ENCODE measurements around the gene CNRIP1.
A peak's percentile ranks its signal among the peaks of the same experiment; 100 is the strongest.
"Not testable (repeated sequence)": the region's sequence is repeated elsewhere in the genome, so short reads cannot be mapped to it uniquely, and the experiment has no call there.

CNRIP1 gene

GRCh38 chr2:68340226-68341061 lies 20.7 kb upstream of the CNRIP1 start:
- no peak for DNase-seq

GRCh38 chr2:68336192-68336591 lies 16.4 kb upstream of the CNRIP1 start:
- DNase-seq = no peak

- no peak for DNase-seq
Measured at GRCh38 chr2:68333931-68334330, 14.2 kb upstream of the CNRIP1 start.

DNA sequence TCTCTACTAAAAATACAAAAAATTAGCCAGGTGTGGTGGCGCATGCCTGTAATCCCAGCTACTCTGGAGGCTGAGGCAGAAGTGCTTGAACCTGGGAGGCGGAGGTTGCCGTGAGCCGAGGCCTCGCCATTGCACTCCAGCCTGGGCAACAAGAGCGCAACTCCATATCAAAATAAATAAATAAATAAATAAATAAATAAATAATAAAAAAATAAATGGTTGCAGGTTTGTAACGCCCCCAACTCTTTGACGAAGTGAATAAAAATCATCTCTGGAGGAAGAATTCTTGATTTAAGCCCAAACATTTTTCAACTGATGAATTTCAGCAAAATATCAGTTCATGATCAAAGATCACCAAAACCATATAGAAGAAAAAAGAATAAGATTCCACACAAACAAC lies 13.3 kb upstream of the CNRIP1 start:
- DNase-seq = no peak

DNA sequence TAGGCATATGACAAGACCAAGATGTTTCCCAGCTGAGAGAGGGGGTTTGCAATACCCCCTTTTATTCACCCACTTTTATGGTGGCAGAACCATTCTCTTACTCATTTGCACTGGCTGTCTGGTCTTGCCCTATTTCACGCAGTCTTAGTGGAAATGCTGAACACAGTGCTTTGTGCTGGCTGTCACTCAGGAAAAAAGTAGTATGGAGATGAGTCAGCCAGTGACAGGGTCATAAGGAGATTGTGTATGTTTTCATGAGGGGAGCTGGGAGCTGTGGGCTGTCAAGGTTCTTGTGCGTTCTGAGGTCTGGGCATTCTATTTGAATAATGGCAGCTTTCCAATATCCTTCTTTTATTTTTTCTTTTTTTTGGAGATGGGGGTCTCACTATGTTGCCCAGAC lies 10.9 kb upstream of the CNRIP1 start:
- no peak for DNase-seq

DNA sequence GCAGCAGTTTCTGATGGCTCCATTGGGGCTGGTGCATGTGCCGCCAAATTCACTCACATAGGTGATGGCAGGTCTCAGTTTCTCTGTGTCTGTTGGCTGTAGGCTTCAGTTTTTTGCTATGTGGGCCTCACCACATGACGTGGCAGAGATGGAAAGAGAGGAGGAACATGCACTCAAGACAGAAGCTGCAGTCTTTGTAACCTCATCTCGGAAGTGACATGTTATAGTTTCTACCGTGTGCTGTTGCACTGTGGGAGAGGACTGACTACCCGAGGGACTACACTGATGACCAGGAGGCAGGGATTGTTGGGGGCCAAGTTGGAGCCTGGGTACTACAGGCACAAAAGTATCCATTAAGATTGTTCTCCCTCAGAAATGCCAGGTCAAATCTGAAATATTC lies 9.2 kb upstream of the CNRIP1 start:
- DNase-seq = no peak

GRCh38 chr2:68325056-68325455 lies 5.3 kb upstream of the CNRIP1 start:
- no peak for DNase-seq

GRCh38 chr2:68320118-68320641 lies 431 bp upstream of the CNRIP1 start:
- DNase-seq = no peak

- DNase-seq = no peak
Measured at GRCh38 chr2:68318914-68319397, 793 bp downstream of the CNRIP1 start.

- no peak for DNase-seq
Measured at GRCh38 chr2:68317971-68318913, 1.5 kb downstream of the CNRIP1 start.

DNA sequence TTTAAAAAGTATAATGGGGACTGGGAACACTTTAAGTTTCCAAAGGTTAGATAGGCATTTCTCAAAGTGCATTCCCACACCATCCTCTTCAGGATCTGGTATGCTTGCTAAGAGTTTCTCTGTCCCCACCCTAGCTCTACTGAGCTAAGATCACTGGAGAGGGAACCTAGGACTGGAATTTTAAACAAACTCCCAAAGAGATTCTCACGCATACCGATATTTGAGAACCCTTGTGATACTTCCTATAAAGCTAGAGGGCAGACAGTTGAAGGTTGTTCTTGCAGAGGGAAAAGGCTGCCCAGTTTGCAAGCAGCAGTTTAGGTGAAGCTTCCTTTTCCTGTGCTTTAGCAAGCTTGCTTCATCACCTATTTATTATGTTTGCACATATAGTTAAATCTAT lies 3.6 kb downstream of the CNRIP1 start:
- no peak for DNase-seq

- no peak for DNase-seq
Measured at GRCh38 chr2:68311033-68311432, 8.7 kb downstream of the CNRIP1 start.

GRCh38 chr2:68309426-68309825 lies 10.3 kb downstream of the CNRIP1 start:
- DNase-seq = no peak

- DNase-seq = not testable (repeated sequence)
Measured at GRCh38 chr2:68303902-68304272, 15.9 kb downstream of the CNRIP1 start.

- DNase-seq = no peak
Measured at GRCh38 chr2:68303033-68303901, 16.5 kb downstream of the CNRIP1 start.

DNA sequence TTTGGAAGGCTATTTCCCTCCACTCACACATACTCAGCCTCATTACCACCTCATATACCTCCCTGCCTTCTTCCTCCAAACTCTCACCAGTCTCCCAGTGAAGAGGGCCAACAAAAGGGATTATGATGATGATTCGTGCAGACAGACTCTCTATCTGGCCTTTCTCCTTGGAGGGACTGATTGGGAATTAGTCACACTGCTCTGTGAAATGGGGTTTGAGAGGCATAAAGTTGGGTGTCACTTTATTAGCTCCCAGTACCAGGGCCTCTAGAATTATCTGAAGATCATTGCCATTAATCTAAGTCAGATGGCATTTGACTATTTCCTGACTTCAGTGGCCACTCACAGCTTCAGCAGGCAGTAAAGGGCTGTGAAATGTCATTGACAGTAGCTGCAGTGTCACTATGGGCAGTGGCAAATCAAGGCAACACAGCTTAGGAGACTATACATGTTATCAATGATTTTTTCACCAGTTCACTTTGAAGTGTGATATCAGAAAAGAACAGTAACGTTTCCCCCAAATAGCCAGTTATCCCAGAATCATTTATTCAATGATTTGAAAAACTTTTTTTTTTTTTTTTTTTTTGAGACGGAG lies 17.4 kb downstream of the CNRIP1 start:
- DNase-seq = no peak

DNA sequence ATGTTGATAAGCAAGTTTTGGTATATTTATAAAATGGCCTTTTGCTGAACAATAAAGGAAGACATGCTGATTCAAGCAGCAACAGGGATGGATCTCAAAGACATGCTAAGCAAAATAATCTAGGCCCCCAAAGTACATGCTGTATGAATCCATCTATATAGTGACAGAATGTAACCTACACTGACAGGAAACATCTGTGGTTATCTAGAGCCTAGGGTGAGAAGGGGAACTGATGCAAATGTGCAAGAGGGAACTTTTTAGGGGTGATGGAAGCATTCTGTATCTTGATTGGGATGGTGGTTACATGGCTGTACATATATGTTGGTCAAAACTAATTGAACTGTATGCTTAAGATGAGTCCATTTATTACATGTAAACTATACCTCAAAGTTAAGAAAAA lies 24.2 kb downstream of the CNRIP1 start:
- DNase-seq = no peak

DNA sequence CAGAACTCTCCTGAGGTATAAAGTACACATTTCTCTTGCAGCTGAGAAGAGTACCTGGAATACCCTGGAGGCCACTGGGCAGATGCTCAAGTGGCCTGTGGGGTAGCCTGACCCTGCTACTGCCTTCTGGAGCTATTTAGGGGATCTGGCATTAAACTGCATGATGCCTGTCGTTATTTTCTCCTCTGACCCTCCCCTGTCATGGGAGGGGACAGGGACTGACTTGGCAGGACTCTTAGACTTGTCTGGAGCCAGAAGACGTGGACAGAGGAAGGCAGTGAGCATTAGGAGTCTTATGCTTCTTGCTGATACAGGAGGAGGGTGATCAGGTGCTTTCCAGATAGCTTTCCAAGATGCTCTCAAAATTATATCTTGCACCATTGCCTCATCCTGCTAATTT lies 24.8 kb downstream of the CNRIP1 start:
- DNase-seq = no peak

DNA sequence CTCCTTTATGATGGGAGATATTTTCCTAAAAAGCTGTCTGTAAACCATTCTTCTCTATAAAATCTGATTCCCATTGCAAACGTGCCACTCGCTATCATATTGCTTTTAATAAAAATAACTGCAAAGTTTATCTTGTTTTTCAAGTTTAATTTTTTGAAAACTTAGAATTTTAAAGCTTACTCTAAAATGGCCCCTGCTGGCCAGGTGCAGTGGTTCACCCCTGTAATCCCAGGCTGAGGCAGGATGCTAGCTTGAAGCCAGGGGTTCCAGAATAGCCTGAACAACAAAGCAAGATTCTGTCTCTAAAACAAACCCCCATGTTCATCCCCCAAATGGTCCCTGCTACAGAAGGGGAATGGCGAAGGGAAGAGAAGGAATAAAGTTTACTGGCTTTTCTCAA lies 25.6 kb downstream of the CNRIP1 start:
- no peak for DNase-seq

DNA sequence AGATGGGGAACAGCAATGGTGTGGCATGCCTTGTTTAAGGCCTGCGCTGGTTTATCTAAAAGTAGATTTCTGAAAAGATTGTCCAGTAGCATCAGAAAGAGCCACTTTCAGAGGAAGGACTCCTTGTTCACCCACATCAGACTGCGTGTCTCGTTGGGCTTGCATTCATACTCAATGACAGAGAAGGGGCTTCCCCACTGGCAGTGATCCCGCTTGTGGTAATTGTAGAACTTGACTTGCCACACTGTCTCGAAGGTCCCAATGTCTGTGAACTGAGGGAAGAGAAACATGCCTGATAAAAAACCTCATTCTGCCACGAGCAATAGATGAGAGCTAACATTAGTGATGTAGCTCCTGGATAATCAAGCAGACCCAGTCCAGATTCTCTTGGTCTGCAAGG lies 26.0 kb downstream of the CNRIP1 start:
- DNase-seq = no peak

- DNase-seq = no peak
Measured at GRCh38 chr2:68293024-68293423, 26.7 kb downstream of the CNRIP1 start.

DNA sequence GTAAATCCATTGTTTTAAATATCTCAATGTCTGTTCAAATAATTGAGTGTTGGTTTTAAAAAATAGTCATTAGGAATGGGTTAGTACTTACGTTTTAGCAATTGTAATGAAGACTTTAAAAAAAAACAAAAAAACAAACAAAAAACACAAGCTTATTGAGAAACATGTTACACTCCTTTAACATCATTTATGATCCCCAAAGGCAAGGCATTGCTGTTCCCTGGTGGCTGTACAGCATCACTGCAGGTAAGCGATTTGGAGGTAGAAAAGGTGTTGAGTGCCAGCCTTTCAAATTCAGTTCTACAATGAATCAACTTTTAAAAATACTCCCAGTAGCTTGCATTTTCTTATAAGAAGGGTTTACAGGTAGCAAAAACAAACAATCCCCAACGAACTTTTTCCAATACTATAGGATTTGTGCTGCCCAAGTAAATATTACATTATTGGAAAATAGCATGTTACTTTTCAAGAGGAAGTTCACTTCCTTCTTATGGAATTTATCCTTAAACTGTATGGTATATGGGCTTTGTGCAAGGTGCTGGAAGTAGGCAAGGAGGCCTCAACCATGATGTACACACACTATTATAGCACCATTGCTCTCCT lies 27.5 kb downstream of the CNRIP1 start:
- DNase-seq = peak; percentile 25 to 35

Data from CD4-positive, alpha-beta T cell treated with Interleukin-1 beta for 1 hour (primary cell).